GM21737 (cell line): ENCODE data around the gene ANO2.

Experiments used
- ATAC-seq: cut with Tn5 transposase; IDR thresholded peaks from one replicate; pipeline ENCODE4 v1.9.1; 2021; ENCODE audit warnings: mild to moderate bottlenecking, moderate library complexity; ENCODE audit not compliant: unreplicated experiment

ANO2 gene

DNA sequence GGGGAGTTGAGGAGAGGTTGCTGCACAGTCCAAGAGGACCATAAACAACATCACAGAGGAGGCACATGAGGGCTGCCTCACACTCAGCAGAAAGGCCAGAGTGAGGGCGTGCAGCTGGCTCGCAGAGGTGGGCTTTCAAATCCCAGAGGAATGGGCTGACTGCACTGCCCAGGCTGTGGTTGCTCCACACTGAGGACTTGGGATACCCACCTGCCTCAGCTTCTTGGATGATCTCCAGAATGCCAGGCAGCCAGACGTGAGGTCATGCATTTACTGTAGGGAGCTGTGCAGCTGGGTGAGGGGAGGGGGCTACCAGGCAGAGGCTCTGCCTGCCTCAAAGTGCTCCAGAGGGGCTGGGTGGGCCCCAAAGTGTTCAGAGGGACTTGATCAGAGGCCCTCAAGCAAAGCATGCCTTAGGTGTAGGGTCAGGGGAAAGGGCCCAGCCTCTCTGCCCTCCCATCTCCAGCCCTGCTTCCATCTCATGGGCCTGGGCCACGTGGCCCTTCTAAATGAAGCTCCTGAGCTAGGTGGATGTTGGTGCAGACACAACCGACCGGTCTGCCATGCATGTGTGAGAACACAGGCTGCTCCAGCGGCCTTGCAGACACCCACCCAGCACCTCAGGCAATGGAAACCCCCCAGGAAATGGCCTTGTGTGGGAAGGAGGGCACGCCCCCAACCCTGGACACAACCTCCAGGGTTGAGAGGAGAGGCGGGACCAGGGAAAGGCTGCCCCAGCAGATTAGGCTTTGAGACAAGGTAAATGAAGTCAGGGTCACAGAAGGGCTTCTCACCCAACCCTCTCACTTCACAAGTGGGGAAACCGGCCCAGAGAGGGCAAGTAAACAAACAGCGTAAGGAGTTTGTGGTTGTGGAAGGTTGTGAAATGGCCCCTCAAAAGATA, 422.4 kb downstream of the ANO2 start:
- ATAC-seq: no peak

DNA sequence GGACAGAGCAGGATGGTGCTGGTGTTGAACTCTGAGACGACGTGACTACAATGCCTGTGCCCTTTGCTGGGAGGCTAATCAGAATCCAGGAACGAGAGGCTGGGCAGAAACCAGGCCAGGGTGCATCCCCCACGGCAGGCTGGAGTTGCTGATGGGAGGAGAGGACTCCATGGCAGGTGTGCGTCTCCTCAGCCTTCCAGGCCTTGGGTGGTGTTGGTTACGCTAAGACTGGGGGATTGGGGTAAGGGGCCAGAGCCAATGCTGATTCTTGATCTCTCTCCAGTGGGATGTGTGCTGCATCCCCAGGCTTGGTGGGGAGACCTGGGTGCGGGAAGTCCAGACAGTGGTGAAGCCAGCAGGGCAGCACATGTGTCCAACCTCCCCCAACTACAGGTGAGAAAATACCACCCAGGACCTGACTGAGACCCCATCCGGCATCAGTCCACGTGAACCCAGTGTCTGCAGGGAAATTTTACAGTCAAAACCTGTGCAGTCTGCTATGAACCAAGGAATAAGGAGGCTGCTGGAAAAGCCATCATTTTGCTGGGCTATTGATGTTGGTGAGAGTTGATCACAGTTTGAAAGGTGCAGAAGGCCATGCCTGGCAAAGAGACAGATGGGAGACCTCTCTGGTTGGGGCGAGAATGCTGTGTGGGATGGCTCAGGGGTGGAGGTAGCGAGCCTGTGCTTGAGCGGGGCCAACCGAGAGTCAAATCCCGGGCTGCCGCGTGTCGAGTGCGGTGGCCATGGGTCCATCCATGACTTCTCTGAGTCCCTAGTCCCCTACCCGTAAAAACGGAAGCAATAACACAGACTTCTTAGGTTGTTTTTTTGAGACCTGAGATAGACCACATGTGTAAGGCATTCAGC, 423.4 kb downstream of the ANO2 start:
- ATAC-seq: no peak

DNA sequence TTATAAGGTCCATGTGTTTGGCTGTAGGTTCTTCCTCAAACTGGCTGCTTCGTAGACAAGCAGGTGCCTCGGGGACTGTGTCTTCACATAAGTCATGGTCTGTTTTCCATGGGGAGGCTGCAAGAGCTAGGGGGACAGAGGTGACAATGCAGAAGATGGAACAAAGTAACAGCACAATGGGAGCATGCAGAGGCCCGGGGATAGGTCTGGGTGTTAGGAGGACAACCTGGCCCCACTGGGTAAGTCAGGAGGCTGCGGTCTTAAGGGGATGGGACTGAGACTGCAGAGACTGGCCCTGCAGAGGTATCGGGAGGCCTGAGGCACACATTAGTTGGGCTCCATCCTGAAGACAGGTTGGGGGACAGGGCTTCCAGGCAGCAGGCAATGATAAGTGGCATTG, 424.2 kb downstream of the ANO2 start:
- ATAC-seq: no peak

DNA sequence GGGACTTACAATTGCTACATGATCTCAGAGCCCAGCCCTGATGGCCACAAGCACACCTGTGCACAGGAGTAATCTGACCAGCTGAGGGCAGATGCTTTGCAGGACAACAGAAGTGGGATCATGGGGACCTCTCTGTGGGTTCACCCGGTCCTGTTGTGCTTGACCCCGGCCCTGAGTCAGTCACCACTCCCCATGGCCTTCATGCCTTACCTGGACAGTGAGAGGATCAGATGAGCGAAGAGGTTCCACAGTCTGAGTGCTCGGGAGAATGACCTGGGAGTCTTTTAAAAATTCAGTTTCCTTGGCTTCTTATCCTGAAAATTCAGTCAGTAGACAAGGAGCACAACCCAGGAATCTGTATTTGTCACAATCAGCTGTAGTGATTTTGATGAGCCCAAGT, 425.0 kb downstream of the ANO2 start:
- ATAC-seq: no peak

DNA sequence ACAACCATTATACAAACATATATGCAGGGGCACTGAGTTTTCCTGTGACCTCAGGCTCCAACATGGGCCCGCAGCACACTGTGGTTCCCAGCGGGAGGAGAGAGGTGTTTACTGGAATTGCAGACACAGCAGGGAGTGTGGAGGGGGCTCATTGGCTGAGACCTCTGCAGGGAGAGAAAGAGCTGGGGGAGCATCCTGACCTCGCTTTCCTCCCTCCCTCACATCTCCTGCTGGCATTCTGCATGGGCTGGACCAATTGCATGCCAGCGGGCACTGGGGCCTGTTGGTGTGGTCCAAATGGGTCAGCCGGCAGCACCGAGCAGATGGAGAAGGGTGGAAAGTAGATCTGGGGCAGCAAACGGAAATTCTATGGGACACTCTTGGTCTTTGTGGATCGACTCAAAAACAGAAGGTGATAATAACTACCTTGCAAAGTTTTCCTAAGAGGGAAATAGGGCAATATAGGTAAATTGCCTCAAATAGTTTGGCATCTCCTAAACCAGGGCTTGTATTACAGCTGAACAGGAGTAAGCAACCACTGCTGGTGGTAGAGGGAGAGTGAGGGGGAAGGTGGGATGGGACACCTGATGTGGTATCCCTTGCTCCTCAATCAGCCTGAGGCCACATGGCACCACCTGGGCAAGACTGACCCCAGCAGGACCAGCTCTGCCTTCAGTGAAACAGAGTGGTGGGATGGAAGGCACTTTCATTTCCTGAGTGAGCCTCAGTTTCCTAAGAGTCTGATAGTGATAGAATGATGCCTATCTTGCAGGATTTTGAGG, 426.3 kb downstream of the ANO2 start:
- ATAC-seq: no peak

DNA sequence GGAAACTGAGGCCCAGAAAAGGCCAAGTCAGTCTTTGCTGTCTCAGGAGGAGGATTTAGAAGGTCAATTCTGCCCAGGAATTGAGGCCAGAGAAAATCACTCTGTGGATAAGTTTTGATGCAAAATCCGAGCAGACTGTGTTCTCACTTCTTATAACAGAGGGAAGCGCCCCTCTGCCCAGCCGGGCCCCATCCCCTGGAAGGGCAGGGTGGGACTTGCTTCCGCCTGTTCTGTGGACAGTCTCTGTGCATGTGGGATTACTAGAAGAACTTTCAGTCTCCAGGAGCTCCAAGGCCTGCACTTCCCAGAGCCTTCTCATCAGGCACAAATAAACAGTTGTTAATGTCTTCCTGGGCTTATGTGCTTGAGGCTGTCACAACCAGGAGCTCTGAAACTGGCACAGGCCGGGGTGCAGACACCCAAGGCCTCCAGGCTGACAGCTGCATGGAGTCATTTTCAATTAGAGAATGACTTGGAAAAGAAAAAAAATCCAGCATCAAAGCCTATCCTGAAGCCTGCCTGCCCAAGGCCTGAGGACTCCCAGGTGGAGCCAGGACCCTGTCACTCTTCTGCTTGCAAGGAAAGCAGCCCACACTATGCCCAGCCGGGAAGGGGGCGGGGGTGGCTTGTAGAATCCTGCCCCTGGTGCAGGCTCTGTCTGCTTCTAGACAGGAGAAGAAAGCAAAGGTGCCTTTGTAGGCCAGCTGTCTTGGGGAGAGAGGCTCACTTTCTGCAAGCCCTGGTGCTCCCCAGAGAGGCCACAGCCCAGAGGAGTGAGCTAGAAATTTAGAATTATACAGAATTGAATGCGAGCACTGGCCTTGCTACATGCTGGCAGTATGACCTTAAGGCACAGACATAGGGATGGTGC, 428.5 kb downstream of the ANO2 start:
- ATAC-seq: no peak

DNA sequence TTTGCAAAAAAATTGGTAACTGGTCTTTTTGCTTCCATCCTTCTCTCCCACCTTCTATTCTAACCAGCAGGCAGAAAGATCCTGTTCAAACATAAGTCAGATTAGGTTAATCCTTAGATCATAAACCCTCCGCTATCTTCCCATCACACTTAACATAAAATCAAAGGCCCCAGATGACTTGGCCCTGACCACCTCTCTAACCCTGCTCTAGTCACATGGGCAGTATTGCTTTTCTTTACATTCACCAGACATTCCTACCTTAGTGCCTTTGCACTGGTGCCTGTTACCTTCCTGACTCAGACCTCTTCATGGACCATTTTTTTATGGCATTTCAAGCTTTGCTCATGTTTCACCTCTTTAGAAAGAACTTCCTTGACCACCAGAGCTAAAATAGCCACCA, 429.6 kb downstream of the ANO2 start:
- no peak for ATAC-seq

DNA sequence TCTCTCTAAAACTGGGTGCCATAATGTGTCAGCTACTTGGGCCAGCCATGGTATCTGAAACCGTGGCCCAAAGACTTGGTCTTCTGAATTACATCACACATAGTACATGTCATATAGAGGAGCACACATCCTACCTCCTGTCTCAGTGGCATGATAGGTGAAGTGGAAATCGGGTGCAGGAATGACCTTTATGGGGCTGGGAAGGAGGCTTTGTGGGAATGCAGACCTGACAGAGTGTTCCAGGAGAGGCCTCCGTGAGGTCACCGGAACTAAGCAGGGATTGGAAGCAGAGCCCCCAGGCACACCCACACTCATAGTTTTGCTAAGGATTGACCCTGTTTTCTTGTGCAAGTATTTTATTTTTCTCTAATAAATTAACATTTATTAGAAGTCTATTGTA, 430.5 kb downstream of the ANO2 start:
- no peak for ATAC-seq

DNA sequence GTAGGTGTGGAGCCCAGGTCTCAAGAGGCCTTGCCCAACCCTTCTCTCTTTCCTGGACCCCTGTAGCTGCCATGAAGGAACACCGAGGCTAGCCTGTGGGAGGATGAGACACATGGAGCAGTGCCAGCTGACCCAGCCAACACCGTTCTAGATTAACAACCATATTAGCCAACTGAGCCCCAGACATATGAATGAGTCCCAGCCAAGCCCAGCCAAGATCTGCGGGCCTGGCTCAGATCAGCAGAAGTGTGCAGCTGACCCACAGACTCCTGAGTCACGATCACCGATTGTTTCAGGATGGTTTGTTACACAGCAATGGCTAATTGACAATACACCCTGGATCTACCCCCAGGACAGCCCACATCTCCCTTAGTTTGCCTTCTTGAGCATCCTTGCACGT, 431.0 kb downstream of the ANO2 start:
- ATAC-seq: no peak

DNA sequence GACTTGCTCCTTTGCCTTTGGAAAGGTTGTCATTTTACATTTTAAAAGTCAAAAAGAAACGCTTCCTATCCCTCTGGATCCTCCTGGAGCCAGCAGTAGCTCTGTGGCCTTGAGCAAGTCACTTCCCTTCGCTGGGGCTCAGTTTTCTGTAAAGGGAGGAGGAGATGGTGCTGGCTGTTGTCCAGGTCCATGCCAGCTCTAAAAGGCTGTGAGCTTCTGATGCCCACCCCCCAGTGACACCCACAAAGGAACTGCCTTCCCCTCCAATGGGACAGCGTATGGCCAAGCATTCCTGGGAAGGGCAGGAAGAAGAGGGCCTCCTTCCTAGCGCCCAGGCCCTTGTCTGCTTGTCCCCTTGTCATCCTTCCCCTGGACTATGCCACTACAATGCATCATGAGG, 431.7 kb downstream of the ANO2 start:
- no peak for ATAC-seq
